Natural killer cell (primary cell): ENCODE data around the gene C13orf42. TPM values are rescaled to one million over a fixed set of nuclear protein-coding genes. Genes with fewer than 3 reads are reported as not detected.

Experiments used
- ATAC-seq, 3 donors: fragments of 150-1000 bp in 2 of 3; fragments of 200-7000 bp in 1 of 3; cut with Tn5 transposase; 1 replicate in 1 of 3; 2 replicates in 2 of 3; pipeline ENCODE4 v1.10.0; 2021; ENCODE audit warnings: mild to moderate bottlenecking in 2 of 3, moderate library complexity in 2 of 3
- DNase-seq, 2 donors: peaks; one replicate each; pipeline versions ENCODE4 v3.0.0 to v3.0.0-alpha.2; 2013 to 2021; ENCODE audit warnings: mixed read lengths in 1 of 2
- H3K27ac ChIP-seq: one replicate; pipeline ENCODE4 v1.5.1; 2013; ENCODE audit warnings: mild to moderate bottlenecking, low read length
- H3K27me3 ChIP-seq: one replicate; pipeline ENCODE4 v1.6.1; 2013; ENCODE audit warnings: low read length; ENCODE audit not compliant: control insufficient read depth, insufficient read depth
- H3K36me3 ChIP-seq: one replicate; pipeline ENCODE4 v1.6.1; 2013; ENCODE audit warnings: low read length; ENCODE audit not compliant: control insufficient read depth, insufficient read depth
- H3K4me1 ChIP-seq: one replicate; pipeline ENCODE4 v1.6.1; 2013; ENCODE audit warnings: low read length; ENCODE audit not compliant: control insufficient read depth, insufficient read depth
- H3K4me3 ChIP-seq: one replicate; pipeline ENCODE4 v1.5.1; 2013; ENCODE audit warnings: low read length
- H3K9me3 ChIP-seq: one replicate; pipeline ENCODE4 v1.6.1; 2013; ENCODE audit warnings: low read length; ENCODE audit not compliant: control insufficient read depth, insufficient read depth
- H3K27ac Mint-ChIP-seq, 2 donors: one replicate each; pipeline ENCODE4 v1.8.0; 2022; ENCODE audit warnings: mild to moderate bottlenecking in 2 of 2, mixed read lengths in 2 of 2, moderate library complexity in 1 of 2
- H3K27me3 Mint-ChIP-seq, 2 donors: one replicate each; pipeline ENCODE4 v1.8.0; 2022; ENCODE audit warnings: low read depth in 2 of 2, mixed read lengths in 2 of 2
- H3K36me3 Mint-ChIP-seq: one replicate; pipeline ENCODE4 v1.8.0; 2022; ENCODE audit warnings: mixed read lengths
- H3K4me1 Mint-ChIP-seq, 2 donors: one replicate each; pipeline ENCODE4 v1.8.0; 2022; ENCODE audit warnings: mixed read lengths in 2 of 2
- H3K4me3 Mint-ChIP-seq: one replicate; pipeline ENCODE4 v1.8.0; 2022; ENCODE audit warnings: mild to moderate bottlenecking, moderate library complexity, mixed read lengths
- H3K9me3 Mint-ChIP-seq, 2 donors: one replicate each; pipeline ENCODE4 v1.8.0; 2022; ENCODE audit warnings: mixed read lengths in 2 of 2
- CTCF ChIP-seq: fragments of 200-600 bp; IDR thresholded peaks from one replicate; pipeline ENCODE4 v1.8.0; 2022; ENCODE audit warnings: antibody characterized with exemption
- WGBS: methylation state at CpG from one replicate; pipeline ENCODE4 v1.1.7; 2013; ENCODE audit warnings: missing lambda C conversion rate; ENCODE audit not compliant: insufficient coverage; 5-methylcytosine and 5-hydroxymethylcytosine counted together
- intact Hi-C: fragments of 100-400 bp; cut with micrococcal nuclease; formaldehyde crosslinking; loops from one replicate; pipeline ENCODE4 v1.14.2; 2022
- total RNA-seq, 4 donors: library from RNA; stranded (reverse); fragments of 120-200 nt in 1 of 4; gene quantifications; one replicate each; pipeline versions ENCODE4 v1.2.3 to v1.2.4, GENCODE V29; 2013 to 2022

The C13orf42 gene
- total RNA-seq, 3 donors from 2014 or later (not counting 1 experiment from before 2014, with no cell fraction given), result not detected

- H3K27me3 Mint-ChIP-seq, result peaks cover 9 to 17% of the 10 kb centered on the region in 2 donors
- DNase-seq (no peak), ATAC-seq (no peak)
- H3K4me1 Mint-ChIP-seq, result no peaks in the 10 kb centered on the region
- Histone ChIP-seq H3K36me3 (no peaks in the 10 kb centered on the region), H3K27ac (no peak overlapping the region), H3K9me3 (no peaks in the 10 kb centered on the region), H3K27me3 (no peaks in the 10 kb centered on the region), H3K4me3 (no peak overlapping the region), H3K4me1 (no peaks in the 10 kb centered on the region)
- H3K36me3 Mint-ChIP-seq, result no peaks in the 10 kb centered on the region
- intact Hi-C loops, result no loop called here
- no peak for TF ChIP-seq CTCF
- no peaks in the 10 kb centered on the region for H3K9me3 Mint-ChIP-seq
- H3K27ac Mint-ChIP-seq, result no peak overlapping the region
- 86% methylated on average over 8 of the region's 8 CpGs for WGBS
- no peak overlapping the region for H3K4me3 Mint-ChIP-seq
Observed at GRCh38 chr13:51155776-51156515, 44.9 kb upstream of the C13orf42 start.

- H3K4me3 Mint-ChIP-seq, result no peak overlapping the region
- Histone ChIP-seq H3K4me3 (no peak overlapping the region), H3K27me3 (no peaks in the 10 kb centered on the region), H3K4me1 (no peaks in the 10 kb centered on the region), H3K9me3 (no peaks in the 10 kb centered on the region), H3K27ac (no peak overlapping the region), H3K36me3 (no peaks in the 10 kb centered on the region)
- WGBS, result 100% methylated on average over 1 of the region's 1 CpG
- TF ChIP-seq CTCF, result no peak
- H3K36me3 Mint-ChIP-seq, result no peaks in the 10 kb centered on the region
- ATAC-seq (no peak), DNase-seq (no peak)
- intact Hi-C loops, result no loop called here
- no peak overlapping the region for H3K27ac Mint-ChIP-seq
- no peaks in the 10 kb centered on the region for H3K4me1 Mint-ChIP-seq
- no peaks in the 10 kb centered on the region for H3K9me3 Mint-ChIP-seq
- H3K27me3 Mint-ChIP-seq, result peaks cover 9 to 23% of the 10 kb centered on the region in 2 donors
Observed at GRCh38 chr13:51155161-51155560, 44.1 kb upstream of the C13orf42 start.

- intact Hi-C loops, result no loop called here
Observed at GRCh38 chr13:51154029-51154555, 43.0 kb upstream of the C13orf42 start.

More at GRCh38 chr13:51154029-51154555, 43.0 kb upstream of the C13orf42 start:
- 56% methylated on average over 6 of the region's 7 CpGs for WGBS
- ATAC-seq, result no peak
- Mint-ChIP-seq H3K9me3 (no peaks in the 10 kb centered on the region), H3K27me3 (peaks cover 8 to 31% of the 10 kb centered on the region in 2 donors), H3K4me1 (no peaks in the 10 kb centered on the region), H3K4me3 (no peak overlapping the region), H3K27ac (no peak overlapping the region), H3K36me3 (no peaks in the 10 kb centered on the region)
- H3K9me3 ChIP-seq, result no peaks in the 10 kb centered on the region
- no peaks in the 10 kb centered on the region for H3K4me1 ChIP-seq
- TF ChIP-seq CTCF, result no peak
- H3K27ac ChIP-seq, result no peak overlapping the region
- H3K36me3 ChIP-seq, result no peaks in the 10 kb centered on the region
- H3K4me3 ChIP-seq, result no peak overlapping the region
- no peak for DNase-seq
- no peaks in the 10 kb centered on the region for H3K27me3 ChIP-seq
